PFSK-1 (cell line): ENCODE data around the gene HFM1.

Experiments
- FOXP2 ChIP-seq: optimal IDR thresholded peaks from 2 replicates; pipeline ENCODE3; 2011; ENCODE audit warnings: borderline replicate concordance, control low read depth, inconsistent platforms; ENCODE audit not compliant: insufficient read depth; ENCODE audit errors: extremely low read length, extremely low read depth
- POLR2AphosphoS5 ChIP-seq: IDR thresholded peaks from 2 replicates; pipeline ENCODE4 v1.6.1; 2012; ENCODE audit warnings: low read depth, mild to moderate bottlenecking, control low read depth, low read length, moderate library complexity
- REST ChIP-seq, 2 experiments: IDR thresholded peaks; 2 replicates each; pipeline versions ENCODE4 v1.6.1 to v1.8.0; 2011 to 2012; ENCODE audit warnings: low read depth in 2 of 2, low read length in 2 of 2, control low read depth in 1 of 2, inconsistent platforms in 1 of 2, mild to moderate bottlenecking in 1 of 2, moderate library complexity in 1 of 2; ENCODE audit not compliant: insufficient read depth in 1 of 2
- SIN3A ChIP-seq: IDR thresholded peaks from 2 replicates; pipeline ENCODE4 v1.6.1; 2012; ENCODE audit warnings: mild to moderate bottlenecking, low read length, moderate library complexity, borderline replicate concordance; ENCODE audit not compliant: insufficient read depth
- TAF1 ChIP-seq: IDR thresholded peaks from 2 replicates; pipeline ENCODE4 v1.6.1; 2012; ENCODE audit warnings: low read length, control low read depth, borderline replicate concordance; ENCODE audit not compliant: insufficient read depth

The HFM1 gene

GRCh38 chr1:91402023-91402422 is 2.6 kb downstream of the HFM1 start:
- TF ChIP-seq POLR2AphosphoS5 = no peak
- no peak for TF ChIP-seq TAF1
- no peak for TF ChIP-seq FOXP2
- TF ChIP-seq SIN3A = no peak
- no peak for TF ChIP-seq REST (IDR thresholded peaks at IDR 0.05; ENCODE audit: insufficient read depth in 1 of 2, low read depth in 2 of 2, low read length in 2 of 2)

GRCh38 chr1:91400133-91400725 is 4.4 kb downstream of the HFM1 start:
- TF ChIP-seq TAF1 (no peak), SIN3A (no peak), REST (IDR thresholded peaks at IDR 0.05; ENCODE audit: insufficient read depth in 1 of 2, low read depth in 2 of 2, low read length in 2 of 2) (no peak), POLR2AphosphoS5 (no peak), FOXP2 (no peak)

GRCh38 chr1:91398291-91398690 is 6.3 kb downstream of the HFM1 start:
- TF ChIP-seq SIN3A = no peak
- no peak for TF ChIP-seq POLR2AphosphoS5
- no peak for TF ChIP-seq FOXP2
- TF ChIP-seq REST (IDR thresholded peaks at IDR 0.05; ENCODE audit: insufficient read depth in 1 of 2, low read depth in 2 of 2, low read length in 2 of 2) = no peak
- no peak for TF ChIP-seq TAF1

GRCh38 chr1:91397605-91398004 is 7.0 kb downstream of the HFM1 start:
- TF ChIP-seq FOXP2 (no peak), POLR2AphosphoS5 (no peak), REST (IDR thresholded peaks at IDR 0.05; ENCODE audit: insufficient read depth in 1 of 2, low read depth in 2 of 2, low read length in 2 of 2) (no peak), TAF1 (no peak), SIN3A (no peak)

GRCh38 chr1:91393042-91393441 is 11.6 kb downstream of the HFM1 start:
- TF ChIP-seq REST (IDR thresholded peaks at IDR 0.05; ENCODE audit: insufficient read depth in 1 of 2, low read depth in 2 of 2, low read length in 2 of 2) (no peak), POLR2AphosphoS5 (no peak), SIN3A (no peak), FOXP2 (no peak), TAF1 (no peak)
